Jurkat, Clone E6-1 (cell line): ENCODE measurements around the gene SMIM43. TPM values are rescaled to one million over a fixed set of nuclear protein-coding genes. Genes with fewer than 3 reads are reported as not detected.

Experiments used
- DNase-seq: peaks from one replicate; pipeline ENCODE4 v3.0.0-alpha.2; 2011; ENCODE audit warnings: low read depth, low spot score
- H3K4me3 ChIP-seq: 2 replicates; pipeline ENCODE4 v1.5.1; 2011; ENCODE audit warnings: mild to moderate bottlenecking, low read length, control low read depth, moderate library complexity
- polyA plus RNA-seq: library from polyadenylated mRNA; unstranded; fragments of >200 nt; gene quantifications from one replicate; pipeline ENCODE4 v1.2.1, GENCODE V29; 2012; ENCODE audit warnings: missing spikeins; ENCODE audit not compliant: insufficient read length, insufficient read depth

SMIM43 gene
- not detected for polyA plus RNA-seq

DNA sequence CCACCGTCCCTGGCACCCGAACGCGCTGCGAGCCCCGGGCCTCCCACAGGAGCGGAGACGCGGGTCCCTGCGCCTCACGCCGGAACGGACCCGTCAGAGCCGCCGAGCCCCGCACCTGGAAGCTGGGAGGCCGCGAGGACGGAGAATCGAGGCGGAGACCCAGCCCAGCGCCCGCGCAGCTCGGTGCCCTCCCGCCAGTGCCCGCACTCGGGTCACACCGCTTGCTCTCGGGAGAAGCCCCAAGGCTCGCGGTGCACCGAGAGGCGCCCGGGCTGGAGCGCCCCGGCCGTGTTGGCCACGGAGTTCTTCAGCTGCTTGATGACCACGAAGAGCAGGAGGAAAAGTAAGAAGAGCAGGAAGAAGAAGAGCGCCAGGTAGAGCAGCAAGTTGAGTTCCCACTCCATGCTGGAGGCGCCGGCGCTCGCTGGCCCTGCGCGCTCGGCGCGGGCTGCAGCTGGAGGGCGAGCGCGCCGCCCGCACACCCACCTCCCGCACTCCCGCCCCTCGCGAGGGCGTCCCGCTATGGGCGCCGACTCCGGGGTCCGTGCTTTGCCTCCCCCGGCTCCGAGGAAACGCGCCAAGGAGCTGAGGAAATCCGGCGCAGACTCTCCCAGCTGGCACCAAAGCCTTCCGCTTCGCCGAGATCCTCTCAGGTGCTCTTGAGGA lies at the start of gene SMIM43:
Gene SMIM43, minus strand, starts transcription at position 463 of the 666 bp plus-strand sequence. Its CDS starts 59 bp downstream, at position 404.
- DNase-seq, result no peak

DNA sequence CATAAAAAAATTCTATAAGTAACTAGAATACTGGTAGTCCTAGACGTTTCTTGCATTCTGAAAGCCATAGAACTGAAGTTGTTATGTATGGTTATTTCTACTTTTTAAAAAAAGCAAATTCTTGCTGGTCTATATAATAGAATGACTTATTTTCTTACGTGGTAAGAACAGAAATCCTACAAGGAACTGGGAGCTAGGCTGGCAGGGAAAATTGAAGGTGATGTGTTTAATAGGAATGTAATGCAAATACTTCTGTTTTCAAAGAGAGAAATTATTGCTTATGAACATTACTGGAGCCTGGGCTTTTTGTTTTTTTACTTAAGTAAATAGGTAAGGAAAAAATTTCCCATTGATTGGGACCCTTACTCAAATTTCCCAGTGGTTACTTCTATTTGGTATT lies 49.8 kb upstream of the SMIM43 start:
- H3K4me3 ChIP-seq, result no peak overlapping the region
- DNase-seq, result no peak

More for the DNA sequence above, at the start of gene SMIM43:
- H3K4me3 ChIP-seq, result no peak within 1 kb of the TSS

DNA sequence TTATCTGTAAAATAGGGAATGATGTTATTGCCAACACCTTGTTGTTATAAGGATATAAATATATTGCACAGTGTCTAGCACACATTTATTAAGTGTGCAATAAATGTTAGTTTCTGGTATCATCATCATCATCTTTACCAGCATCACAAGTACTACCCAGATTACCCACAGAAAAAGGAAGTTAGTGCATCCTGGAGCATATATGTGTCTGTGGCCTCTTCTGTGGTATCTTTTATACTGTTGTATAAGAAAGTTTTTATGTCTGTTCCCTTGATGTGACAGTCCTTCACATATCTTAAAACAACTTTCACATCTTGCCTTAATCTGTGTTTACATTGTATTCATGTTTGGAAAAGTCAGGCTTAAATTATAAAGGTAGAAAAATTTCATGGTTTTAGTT lies 46.2 kb upstream of the SMIM43 start:
- no peak overlapping the region for H3K4me3 ChIP-seq
- DNase-seq, result no peak

DNA sequence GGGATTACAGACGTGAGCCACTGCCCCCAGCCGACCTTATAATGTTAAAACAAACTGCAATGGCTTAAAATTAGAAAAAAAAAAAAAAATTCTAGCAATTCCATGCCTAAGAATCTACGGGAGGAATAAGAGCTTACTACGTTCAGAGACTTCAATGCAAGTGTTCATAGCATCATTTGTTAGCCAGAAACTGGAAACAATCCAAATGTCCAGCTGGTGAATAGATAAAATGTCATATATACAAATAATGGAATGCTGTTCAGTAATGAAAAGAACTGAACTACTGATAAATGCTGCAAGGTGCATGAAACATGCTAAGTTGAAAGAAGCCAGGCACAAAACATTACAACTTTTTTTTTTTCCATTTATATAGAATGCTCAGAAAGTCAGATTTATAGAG lies 41.4 kb upstream of the SMIM43 start:
- no peak for DNase-seq
- H3K4me3 ChIP-seq, result no peak overlapping the region

DNA sequence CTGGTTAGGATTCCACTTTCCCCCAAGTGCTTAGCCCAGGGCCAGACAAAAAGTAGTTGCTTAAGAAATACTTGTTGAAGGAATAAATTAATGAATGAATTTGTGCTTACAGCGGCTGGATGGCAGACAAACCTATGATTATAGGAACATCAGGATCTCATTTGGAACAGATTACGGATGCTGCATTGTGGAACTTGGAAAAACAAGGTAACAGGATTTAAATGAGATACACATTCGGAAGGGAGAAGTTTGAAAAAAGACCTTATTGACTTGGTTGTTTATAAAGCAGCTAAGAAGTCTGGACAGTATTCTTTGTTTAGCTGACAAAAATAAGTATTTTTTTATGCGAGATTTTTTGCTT lies 36.7 kb upstream of the SMIM43 start:
- no peak for DNase-seq
- peak overlapping the region; percentile 94 for H3K4me3 ChIP-seq

DNA sequence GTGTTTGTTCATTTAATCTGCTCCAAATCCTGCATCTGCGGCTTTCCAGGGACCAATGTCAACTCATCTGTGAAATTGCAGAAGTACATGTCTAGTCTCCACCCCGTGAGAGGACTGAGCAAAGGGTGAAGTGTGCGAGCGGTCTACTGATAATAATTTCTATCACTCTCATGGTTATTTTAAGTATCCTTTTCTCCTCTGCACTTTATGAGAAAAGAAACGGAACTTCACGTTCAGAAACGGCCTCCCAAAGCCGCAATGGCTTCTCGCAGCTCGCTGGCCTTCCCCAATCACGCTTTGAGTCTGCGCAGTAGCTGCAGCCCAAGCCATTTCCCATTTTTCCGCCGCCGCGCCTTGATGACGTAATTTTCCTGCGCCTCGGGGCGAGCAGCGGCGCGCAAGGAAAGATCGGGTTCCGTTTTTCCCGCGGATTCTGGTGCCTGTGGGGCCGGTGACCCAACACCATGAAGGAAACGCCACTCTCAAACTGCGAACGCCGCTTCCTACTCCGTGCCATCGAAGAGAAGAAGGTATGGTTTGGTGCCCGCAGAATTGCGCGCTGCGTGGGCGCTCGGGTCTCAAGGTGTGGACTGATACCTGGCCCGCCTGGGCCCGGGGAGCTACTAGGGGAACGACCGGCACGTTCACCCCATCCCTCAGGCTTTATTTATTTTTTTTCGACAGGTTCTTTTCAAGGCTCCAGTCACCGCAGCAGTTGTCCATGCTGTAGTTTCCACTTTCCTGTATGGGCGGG lies 36.2 kb upstream of the SMIM43 start, which contains the start of gene EXOSC9:
Gene EXOSC9, plus strand, starts transcription at position 363 of the 754 bp plus-strand sequence. Its CDS starts 102 bp downstream, at position 465.
- H3K4me3 ChIP-seq, result peak within 1 kb of the TSS; percentile 94
- DNase-seq, result peak; percentile 91

DNA sequence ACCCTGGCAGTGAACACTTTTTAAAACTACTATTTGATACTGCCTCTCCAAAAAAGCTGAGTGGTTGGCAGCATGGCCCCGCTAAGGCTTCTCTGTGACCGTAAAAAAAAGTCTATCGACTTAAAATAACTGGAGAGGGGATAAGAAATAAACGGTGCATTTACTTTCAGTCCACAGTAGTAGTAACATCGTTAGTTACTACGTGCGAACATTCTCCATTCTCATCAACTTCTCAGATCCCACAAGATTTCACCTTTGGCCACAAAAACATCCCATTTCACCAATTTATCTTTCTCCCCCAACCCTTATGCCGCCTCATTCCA lies 35.6 kb upstream of the SMIM43 start:
- H3K4me3 ChIP-seq, result peak overlapping the region; percentile 94

DNA sequence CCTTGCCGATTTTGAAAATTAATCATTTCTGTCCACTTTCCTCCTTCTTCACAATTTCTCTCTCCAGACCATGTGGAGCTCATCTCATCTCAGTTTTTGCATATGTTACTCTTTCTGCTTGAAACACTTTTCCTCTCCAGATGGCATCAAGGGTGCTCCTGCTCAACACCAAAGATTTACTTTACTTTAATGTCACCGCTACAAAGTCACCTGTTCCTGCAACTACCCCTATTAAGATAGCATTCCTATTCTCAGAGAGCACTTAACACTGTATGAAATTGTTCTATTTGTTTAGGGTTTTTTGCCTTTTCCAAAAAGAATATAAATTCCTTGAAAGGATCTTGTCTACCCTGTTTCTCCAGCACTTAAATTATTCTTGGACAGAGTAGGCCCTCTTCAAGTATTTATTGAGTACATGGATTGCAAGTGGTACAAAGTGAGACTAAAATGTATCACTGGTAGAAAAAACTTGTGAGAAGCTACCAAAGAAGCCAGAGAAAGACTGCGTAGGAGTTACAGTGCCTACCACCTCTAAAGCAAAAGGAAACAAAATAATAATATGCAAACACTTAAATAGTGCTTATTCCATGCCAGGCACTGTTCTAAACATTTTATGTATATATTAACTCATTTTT lies 35.0 kb upstream of the SMIM43 start:
- H3K4me3 ChIP-seq, result peak overlapping the region; percentile 94
- DNase-seq, result no peak

More for the DNA sequence above, 35.6 kb upstream of the SMIM43 start:
- DNase-seq, result no peak

DNA sequence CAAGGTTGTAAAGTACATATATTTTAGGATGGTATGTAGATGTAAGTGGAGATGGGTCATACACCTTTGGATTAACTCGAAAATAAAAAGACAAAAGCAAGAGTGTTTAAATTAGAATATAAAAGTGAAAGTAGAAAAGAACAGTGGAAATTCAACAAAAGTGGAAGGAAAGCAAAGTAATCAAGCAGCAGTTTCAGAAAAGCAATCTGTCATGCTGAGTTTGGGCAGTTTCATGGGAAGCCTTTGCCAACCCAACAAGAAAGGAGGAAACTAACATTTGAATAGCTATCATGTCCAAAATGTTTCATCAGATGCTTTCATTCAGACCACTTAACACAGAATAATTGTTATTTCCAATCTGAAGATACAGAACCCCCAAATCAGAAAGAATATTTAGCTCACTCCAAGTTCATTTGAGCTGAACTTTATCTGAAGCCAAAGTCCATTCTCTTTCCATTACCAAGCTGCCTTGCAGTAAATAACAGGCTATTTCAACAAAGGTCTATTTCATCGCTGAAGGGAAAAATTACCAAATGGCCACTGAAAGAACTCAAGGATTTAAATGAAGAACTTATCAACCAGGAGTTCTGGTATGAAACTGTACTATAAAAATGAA lies 34.4 kb upstream of the SMIM43 start:
- no peak for DNase-seq
- H3K4me3 ChIP-seq, result no peak overlapping the region

DNA sequence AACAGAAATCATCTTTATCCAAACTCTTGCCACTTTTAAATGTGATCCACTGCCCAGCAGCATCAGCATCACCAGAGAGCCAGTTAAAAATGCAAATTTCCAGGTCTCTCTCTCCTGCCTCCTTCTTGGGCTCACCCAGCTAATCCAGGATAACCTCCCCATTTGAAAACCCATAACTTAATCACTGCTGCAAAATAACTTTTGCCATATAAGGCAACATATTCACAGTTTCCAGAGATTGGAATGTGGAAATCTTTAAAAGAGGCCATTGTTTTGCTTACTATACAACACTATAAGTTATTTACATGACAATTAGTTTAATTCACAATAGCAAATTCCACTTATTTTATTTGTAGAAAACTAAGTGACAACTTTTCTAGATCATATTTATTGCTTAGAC lies 31.3 kb upstream of the SMIM43 start:
- H3K4me3 ChIP-seq, result peak overlapping the region; percentile 14; the same call in 1 of the 2 replicates

DNA sequence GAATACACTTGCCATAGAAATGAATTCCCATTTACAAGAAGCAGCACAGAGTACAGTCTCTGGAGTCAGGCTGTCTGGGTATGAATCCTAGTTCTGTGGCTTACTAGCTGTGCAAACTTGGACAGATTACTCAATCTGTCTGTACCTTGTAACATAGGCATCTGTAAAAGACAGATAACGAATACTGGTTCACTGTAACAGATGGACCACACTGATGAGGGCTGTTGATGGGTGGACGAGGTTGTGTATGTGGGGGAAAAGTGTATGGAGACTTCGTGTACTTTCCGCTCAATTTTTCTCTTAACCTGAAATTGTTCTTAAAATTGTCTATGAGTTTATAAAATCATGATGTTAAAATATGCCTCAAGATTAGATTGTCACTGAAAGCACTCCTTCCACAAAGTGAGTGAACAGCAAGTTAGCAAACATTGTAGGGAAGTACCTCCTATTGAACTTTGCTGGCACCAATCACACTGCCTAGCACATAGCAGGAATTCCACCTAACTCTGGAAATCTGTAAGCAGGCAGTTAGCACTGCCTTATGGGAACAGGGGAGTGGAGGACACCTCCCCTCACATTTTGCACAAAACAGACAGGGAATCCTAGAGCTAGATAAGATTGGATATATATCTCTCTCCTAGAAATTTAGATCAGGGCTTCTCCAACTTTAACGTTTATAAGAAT lies 29.7 kb upstream of the SMIM43 start:
- no peak for DNase-seq
- no peak overlapping the region for H3K4me3 ChIP-seq

More for the DNA sequence above, 31.3 kb upstream of the SMIM43 start:
- DNase-seq, result no peak

DNA sequence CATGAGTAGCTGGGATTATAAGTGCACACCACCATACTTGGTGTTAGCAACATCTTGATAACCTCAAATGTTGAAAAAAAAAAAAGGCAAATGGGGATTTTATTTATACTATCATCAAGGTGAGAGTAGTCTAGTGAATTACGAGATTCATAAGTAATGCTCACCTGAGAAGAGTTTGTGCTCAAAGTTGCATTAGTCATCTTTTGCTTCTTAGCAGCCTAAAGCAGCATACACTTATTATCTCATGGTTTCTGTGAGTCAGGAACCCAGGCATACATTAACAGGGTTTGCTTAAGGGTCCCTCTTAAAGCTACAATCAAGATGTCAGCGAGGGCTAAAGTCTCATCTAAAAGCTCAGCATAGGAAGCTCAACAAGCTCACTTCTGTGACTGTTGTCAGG lies 28.0 kb upstream of the SMIM43 start:
- no peak for DNase-seq
- no peak overlapping the region for H3K4me3 ChIP-seq

DNA sequence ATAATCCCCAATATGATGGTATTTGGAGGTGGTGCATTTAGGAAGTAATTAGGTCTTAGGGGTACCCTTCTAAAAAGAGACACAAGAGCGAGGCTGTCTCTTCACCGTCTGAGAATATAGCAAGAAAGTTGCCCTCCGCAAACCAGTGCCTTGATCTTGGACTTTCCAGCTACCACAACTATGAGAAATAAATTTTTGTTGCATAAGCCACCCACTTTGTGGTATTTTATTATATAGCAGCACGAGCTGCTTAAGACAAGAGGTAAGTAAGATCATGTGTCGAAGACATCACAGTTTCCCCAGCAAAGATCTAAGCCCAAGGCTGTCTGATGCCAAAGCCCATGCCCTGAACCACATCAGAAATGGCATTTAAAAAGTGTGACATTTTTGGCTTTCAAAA lies 26.5 kb upstream of the SMIM43 start:
- no peak for DNase-seq

DNA sequence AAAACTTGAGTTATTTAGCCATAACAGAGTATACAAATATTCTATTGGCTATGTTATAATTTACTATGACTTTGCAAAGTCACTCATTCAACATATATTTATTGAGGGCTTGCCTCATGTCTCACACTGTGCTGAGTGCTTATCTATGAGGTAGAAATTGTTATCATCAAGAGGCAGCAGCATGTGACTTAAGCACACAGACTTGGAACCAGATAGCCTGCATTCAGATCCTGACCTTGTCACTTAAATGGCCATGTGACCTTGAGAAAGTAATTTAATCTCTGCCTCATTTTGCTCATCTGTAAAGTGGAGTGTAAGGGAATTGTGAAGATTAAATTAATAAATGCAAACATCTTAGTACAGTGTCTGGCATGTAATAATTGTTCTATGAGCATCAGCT lies 26.0 kb upstream of the SMIM43 start:
- no peak overlapping the region for H3K4me3 ChIP-seq
- no peak for DNase-seq

More for the DNA sequence above, 26.5 kb upstream of the SMIM43 start:
- no peak overlapping the region for H3K4me3 ChIP-seq

DNA sequence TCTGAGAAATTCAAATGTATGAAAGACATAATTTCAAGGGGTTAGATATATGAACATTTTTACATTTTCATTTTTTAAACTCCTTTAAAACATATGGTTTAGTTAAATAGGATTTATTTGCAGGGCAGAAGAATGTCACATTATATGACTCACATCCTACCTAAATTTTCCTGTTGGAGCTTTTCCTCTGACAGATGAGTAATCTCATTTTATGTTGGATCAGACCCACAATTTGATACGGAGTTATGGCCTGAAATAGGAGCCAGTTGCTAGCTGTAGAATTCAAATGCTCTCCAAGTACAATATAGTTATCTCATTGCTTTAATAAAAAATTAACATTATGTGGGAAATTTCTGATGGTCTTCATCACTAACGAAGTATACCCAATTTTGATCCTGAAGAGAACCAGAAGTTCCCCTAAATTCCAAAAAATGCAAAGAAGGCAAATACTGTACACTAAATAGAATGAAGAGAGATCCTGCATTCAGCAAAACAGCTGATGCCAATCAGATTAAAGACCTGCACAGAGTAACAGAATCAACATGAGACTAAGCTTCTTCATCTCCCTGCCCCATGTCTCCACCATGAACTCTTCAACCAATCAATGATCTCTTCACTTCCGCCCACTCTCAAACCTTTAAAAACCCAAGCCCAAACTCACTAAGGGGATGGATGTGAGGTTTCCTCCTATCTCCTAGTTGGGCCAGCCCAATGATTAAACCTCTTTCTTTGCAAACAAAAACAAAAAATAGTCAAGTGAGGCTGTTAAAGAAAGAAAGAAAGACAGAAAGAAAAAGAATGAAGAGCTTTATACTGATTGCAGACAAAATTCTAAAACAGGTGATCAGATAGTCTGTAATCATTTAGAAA lies 25.2 kb upstream of the SMIM43 start:
- no peak overlapping the region for H3K4me3 ChIP-seq
- DNase-seq, result no peak

DNA sequence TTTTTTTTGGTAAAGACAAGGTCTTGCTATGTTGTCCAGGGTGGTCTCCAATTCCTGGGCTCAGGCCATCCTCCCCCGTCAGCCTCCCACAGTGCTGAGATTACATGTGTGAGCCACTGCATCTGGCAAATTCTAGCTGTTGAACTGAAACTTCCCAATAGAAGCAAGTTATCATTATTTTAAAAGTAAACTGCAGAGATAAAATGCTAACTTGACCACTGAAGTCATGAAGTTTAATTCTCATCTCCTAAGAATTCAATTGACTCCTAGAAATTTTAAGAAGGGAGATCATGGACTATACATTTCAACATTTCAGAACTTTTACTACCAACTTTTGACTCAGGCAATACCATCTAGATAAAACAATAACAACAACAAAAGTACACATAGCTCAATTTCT lies 24.5 kb upstream of the SMIM43 start:
- no peak overlapping the region for H3K4me3 ChIP-seq
- DNase-seq, result no peak

DNA sequence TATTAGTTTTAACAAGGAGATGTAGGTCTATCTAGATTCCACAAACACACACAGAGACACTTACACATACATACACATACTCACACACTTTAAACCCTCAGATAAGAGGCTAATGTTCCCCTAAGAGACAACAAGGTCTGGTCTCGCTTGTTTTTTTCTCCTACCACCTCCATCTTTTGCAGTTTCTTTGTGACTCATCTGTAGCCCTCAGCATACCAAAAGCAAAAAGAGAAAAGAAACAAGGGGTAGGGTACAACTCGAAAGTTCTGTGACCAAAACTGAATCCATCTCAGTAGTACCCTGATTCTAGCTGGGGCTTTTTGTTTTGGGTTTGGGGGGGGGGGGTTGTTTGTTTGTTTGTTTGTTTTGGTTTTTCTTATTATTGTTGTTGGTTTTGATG lies 23.9 kb upstream of the SMIM43 start:
- DNase-seq, result no peak
- H3K4me3 ChIP-seq, result no peak overlapping the region

DNA sequence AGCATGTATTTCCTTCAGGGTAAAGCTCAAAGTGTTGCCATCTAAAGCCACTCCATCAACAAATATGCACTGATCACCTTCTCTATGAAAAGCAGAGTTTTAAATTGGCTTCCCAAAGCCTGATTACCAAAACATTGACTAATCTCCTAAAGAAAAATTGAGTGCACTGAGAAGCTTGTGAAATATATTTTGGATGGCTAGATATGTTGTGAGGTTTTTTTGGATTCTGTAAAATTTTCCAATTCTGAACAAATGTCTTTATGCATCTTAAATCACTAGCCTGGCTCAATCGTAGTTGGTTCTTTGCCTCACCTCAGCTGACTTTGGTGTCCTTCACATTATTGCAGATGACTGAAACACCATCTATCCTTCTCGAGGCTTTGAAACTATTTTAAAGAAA lies 21.3 kb upstream of the SMIM43 start:
- H3K4me3 ChIP-seq, result no peak overlapping the region
- DNase-seq, result no peak
